ENCODE results near the gene CASP8AP2. TPM values are rescaled to one million over a fixed set of nuclear protein-coding genes. Genes with fewer than 3 reads are reported as not detected.

CASP8AP2 gene
- polyA plus RNA-seq, 1 donor (not counting 4 experiments of a cell fraction or from before 2014, with no cell fraction given) = 8.5 TPM

- dilution Hi-C loops (cut with MboI; ENCODE audit: extremely low pct_ligation_motif_present, low sequenced_read_pairs) = no loop called here
- Histone ChIP-seq H3K4me2 (ENCODE audit: control insufficient read depth, extremely low read depth, insufficient read depth, low read depth, low read length) (no peak overlapping the region), H3K27me3 (ENCODE audit: control insufficient read depth, extremely low read depth, insufficient read depth, low read length) (no peaks in the 10 kb centered on the region), H3K79me2 (ENCODE audit: control insufficient read depth, insufficient read depth, low read length) (peaks cover 44% of the 10 kb centered on the region), H3K9me3 (ENCODE audit: control insufficient read depth, low read depth, low read length) (no peaks in the 10 kb centered on the region), H3K27ac (ENCODE audit: control insufficient read depth, insufficient read depth, low read length) (no peak overlapping the region), H3K9ac (ENCODE audit: control insufficient read depth, extremely low read depth, insufficient read depth, low read length) (no peak overlapping the region), H4K20me1 (ENCODE audit: control insufficient read depth, extremely low read depth, insufficient read depth, low read length) (no peaks in the 10 kb centered on the region), H3K4me1 (ENCODE audit: control insufficient read depth, extremely low read depth, insufficient read depth, low read length) (no peaks in the 10 kb centered on the region), H3K36me3 (ENCODE audit: control insufficient read depth in 2 of 2, extremely low read depth in 1 of 2, insufficient read depth in 2 of 2, low read length in 2 of 2) (peaks cover 11 to 12% of the 10 kb centered on the region in 2 experiments), H2AFZ (ENCODE audit: control insufficient read depth, low read length) (no peak overlapping the region), H3K9me1 (ENCODE audit: control insufficient read depth, extremely low read depth, insufficient read depth, low read length) (no peaks in the 10 kb centered on the region), H3K4me3 (ENCODE audit: control insufficient read depth in 2 of 3, extremely low read depth in 1 of 3, insufficient read depth in 2 of 3, low read depth in 1 of 3, low read length in 3 of 3) (no peak overlapping the region)
- DNase-seq (ENCODE audit: low read depth, low spot score) = no peak
- TF ChIP-seq EZH2 (IDR thresholded peaks at IDR 0.05; ENCODE audit: low read length) = no peak
- TF ChIP-seq CTCF (optimal IDR thresholded peaks at IDR 0.05 in 1 of 3, IDR thresholded peaks at IDR 0.05 in 1 of 3, conservative IDR thresholded peaks at IDR 0.05 in 1 of 3; ENCODE audit: extremely low read depth in 1 of 3, insufficient read depth in 2 of 3, low read length in 3 of 3) = no peak
- FAIRE-seq = no peak
These were observed 26.4 kb upstream of the CASP8AP2 start for GRCh38 chr6:89803271-89803670.

DNA sequence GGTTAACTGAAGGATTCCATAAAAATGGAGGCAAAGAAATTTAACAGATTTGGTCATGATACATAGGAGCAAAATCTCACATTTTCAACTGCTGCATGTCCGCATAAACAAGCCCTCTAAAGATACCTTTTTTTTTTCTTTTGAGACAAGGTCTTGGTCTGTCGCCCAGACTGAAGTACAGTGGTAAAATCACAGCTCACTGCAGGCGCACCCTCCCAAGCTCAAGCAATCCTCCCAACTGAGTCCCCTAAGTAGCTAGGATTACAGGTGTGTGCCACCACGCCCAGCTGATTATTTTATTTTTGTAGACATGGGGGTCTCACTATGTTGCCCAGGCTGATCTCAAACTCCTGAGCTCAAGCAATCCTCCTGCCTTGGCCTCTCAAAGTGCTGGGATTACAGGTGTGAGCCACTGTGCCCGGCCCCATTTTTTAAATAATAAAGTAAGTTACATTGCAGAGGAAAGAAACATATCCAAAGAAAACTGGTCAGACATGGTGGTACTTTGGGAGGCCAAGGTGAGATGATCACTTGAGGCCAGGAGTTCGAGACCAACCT lies 23.8 kb upstream of the CASP8AP2 start:
- Histone ChIP-seq H3K27me3 (ENCODE audit: control insufficient read depth, extremely low read depth, insufficient read depth, low read length) (no peaks in the 10 kb centered on the region), H2AFZ (ENCODE audit: control insufficient read depth, low read length) (no peak overlapping the region), H3K4me1 (ENCODE audit: control insufficient read depth, extremely low read depth, insufficient read depth, low read length) (no peaks in the 10 kb centered on the region), H3K27ac (ENCODE audit: control insufficient read depth, insufficient read depth, low read length) (no peak overlapping the region), H3K79me2 (ENCODE audit: control insufficient read depth, insufficient read depth, low read length) (peaks cover 63% of the 10 kb centered on the region), H3K36me3 (ENCODE audit: control insufficient read depth in 2 of 2, extremely low read depth in 1 of 2, insufficient read depth in 2 of 2, low read length in 2 of 2) (peaks cover 0 to 7% of the 10 kb centered on the region in 2 experiments), H3K4me2 (ENCODE audit: control insufficient read depth, extremely low read depth, insufficient read depth, low read depth, low read length) (no peak overlapping the region), H3K9me1 (ENCODE audit: control insufficient read depth, extremely low read depth, insufficient read depth, low read length) (no peaks in the 10 kb centered on the region), H4K20me1 (ENCODE audit: control insufficient read depth, extremely low read depth, insufficient read depth, low read length) (no peaks in the 10 kb centered on the region), H3K4me3 (ENCODE audit: control insufficient read depth in 2 of 3, extremely low read depth in 1 of 3, insufficient read depth in 2 of 3, low read depth in 1 of 3, low read length in 3 of 3) (no peak overlapping the region), H3K9me3 (ENCODE audit: control insufficient read depth, low read depth, low read length) (no peaks in the 10 kb centered on the region), H3K9ac (ENCODE audit: control insufficient read depth, extremely low read depth, insufficient read depth, low read length) (no peak overlapping the region)
- TF ChIP-seq CTCF (optimal IDR thresholded peaks at IDR 0.05 in 1 of 3, IDR thresholded peaks at IDR 0.05 in 1 of 3, conservative IDR thresholded peaks at IDR 0.05 in 1 of 3; ENCODE audit: extremely low read depth in 1 of 3, insufficient read depth in 2 of 3, low read length in 3 of 3) = no peak
- TF ChIP-seq EZH2 (IDR thresholded peaks at IDR 0.05; ENCODE audit: low read length) = no peak
- FAIRE-seq (no peak), DNase-seq (ENCODE audit: low read depth, low spot score) (no peak)
- dilution Hi-C loops (cut with MboI; ENCODE audit: extremely low pct_ligation_motif_present, low sequenced_read_pairs) = no loop called here
